22Rv1 (cell line): Measurements from ENCODE around the gene ADM2.

ENCODE experiments used
- H3K27ac ChIP-seq: fragments of 450-650 bp; 2 replicates; pipeline ENCODE4 v1.5.1; 2017
- CTCF ChIP-seq: fragments of 450-650 bp; IDR thresholded peaks from 2 replicates; pipeline ENCODE4 v1.5.1; 2017; ENCODE audit warnings: mild to moderate bottlenecking
- ZFX ChIP-seq: fragments of 450-650 bp; IDR thresholded peaks from 2 replicates; pipeline ENCODE4 v1.6.1; 2017; ENCODE audit warnings: antibody characterized with exemption, borderline replicate concordance

The ADM2 gene

GRCh38 chr22:50521710-50522109 is 40.4 kb downstream of the ADM2 start:
- TF ChIP-seq ZFX (no peak), CTCF (no peak)
- H3K27ac ChIP-seq = no peak overlapping the region

GRCh38 chr22:50522208-50522805 is 41.0 kb downstream of the ADM2 start:
- TF ChIP-seq CTCF = no peak
- no peak for TF ChIP-seq ZFX

GRCh38 chr22:50522806-50523438 is 41.6 kb downstream of the ADM2 start:
- peak overlapping the region; percentile 99 for H3K27ac ChIP-seq
- no peak for TF ChIP-seq CTCF
- TF ChIP-seq ZFX = no peak

More at GRCh38 chr22:50522208-50522805, 41.0 kb downstream of the ADM2 start:
- no peak overlapping the region for H3K27ac ChIP-seq

GRCh38 chr22:50523458-50523805 is 42.1 kb downstream of the ADM2 start:
- TF ChIP-seq ZFX (no peak), CTCF (no peak)
- peak overlapping the region; percentile 99 for H3K27ac ChIP-seq

- TF ChIP-seq CTCF = no peak
- TF ChIP-seq ZFX = no peak
- H3K27ac ChIP-seq = peak overlapping the region; percentile 99
These were observed 42.7 kb downstream of the ADM2 start for GRCh38 chr22:50523806-50524675.

- H3K27ac ChIP-seq = peak overlapping the region; percentile 99
- TF ChIP-seq ZFX (no peak), CTCF (no peak)
These were observed 43.3 kb downstream of the ADM2 start for GRCh38 chr22:50524676-50525103.
